GM12872 (cell line): ENCODE results near the gene TUFM.

Experiments used
- TF ChIP-seq, protein P1 (sequence below): IDR thresholded peaks from 3 replicates; pipeline ENCODE4 v1.5.1; 2011; ENCODE audit warnings: low read depth, mild to moderate bottlenecking, low read length, moderate library complexity; ENCODE audit not compliant: insufficient read depth

TUFM gene

GRCh38 chr16:28883221-28883996, 37.3 kb upstream of the TUFM start:
- TF ChIP-seq, protein P1, sequence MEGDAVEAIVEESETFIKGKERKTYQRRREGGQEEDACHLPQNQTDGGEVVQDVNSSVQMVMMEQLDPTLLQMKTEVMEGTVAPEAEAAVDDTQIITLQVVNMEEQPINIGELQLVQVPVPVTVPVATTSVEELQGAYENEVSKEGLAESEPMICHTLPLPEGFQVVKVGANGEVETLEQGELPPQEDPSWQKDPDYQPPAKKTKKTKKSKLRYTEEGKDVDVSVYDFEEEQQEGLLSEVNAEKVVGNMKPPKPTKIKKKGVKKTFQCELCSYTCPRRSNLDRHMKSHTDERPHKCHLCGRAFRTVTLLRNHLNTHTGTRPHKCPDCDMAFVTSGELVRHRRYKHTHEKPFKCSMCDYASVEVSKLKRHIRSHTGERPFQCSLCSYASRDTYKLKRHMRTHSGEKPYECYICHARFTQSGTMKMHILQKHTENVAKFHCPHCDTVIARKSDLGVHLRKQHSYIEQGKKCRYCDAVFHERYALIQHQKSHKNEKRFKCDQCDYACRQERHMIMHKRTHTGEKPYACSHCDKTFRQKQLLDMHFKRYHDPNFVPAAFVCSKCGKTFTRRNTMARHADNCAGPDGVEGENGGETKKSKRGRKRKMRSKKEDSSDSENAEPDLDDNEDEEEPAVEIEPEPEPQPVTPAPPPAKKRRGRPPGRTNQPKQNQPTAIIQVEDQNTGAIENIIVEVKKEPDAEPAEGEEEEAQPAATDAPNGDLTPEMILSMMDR: no peak

DNA sequence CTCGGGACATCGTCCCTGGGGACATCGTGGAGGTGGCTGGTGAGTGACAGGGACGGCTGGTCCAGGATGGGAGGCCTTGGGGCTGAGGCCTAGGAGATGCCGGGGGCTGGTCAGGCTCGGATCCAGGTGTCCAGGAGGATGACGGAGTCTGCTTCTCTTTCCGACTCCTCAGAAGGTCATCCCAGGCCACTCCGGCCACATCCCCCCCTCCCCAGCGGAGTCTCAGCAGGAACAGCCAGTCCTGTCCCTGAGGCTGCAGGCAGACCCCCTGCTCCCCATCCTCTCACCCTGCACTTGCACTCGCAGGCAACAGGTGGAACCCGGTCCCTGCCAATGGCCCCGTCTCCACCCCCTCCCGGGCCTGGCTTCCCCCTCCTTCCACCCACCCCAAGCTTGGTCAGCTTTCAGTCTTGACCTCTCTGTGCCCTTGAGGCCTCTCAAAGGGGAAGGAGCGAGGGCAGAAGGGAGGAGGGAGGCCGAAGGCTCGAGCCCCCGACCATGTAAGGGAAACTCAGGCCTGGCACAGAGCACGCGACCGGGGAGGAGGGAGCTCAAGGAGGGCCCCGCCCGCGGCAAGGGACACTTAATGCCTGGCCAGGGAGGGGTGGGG, 36.5 kb upstream of the TUFM start:
- TF ChIP-seq, protein P1: no peak

- TF ChIP-seq, protein P1: no peak
Observed at GRCh38 chr16:28880955-28881354, 34.8 kb upstream of the TUFM start.

- TF ChIP-seq, protein P1: no peak
Observed at GRCh38 chr16:28880589-28880915, 34.4 kb upstream of the TUFM start.

DNA sequence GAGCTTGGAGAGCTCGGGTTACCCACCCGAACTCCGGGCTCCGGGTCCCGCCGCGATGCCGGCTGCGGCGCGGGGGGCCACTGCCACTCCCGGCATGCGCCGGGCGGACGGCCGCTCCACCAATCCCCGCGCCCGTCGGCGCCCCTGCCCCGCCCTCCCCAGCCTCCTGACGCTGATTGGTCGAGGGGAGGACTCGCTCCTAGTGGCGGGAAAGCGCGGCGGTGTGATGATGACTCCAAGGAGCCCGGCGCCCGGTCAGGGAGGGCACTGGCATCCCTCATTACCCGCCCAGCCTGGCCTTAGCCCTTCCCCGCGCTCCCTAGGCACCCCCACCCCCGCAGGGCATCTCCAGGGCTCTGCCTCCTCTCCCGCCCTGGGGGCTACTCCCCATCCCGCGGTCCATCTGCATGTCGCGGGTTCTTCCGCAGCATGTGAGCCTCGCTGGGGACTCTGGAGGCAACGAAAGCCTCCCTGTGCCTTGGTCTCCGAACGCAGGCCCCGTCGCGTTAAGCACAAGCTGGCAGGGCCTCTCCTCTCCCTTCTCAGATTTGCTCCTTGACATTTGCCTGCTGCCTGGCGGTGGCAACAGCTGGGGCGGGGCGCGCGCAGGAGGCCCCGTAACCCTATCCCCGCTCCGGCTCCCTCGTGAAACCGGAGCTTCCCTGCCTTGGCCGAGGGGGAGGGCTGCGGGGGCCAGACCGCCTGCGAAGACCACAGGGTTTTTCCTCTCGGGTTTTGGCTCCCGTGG, 33.9 kb upstream of the TUFM start:
- TF ChIP-seq, protein P1: no peak

GRCh38 chr16:28879261-28879840, 33.2 kb upstream of the TUFM start:
- TF ChIP-seq, protein P1: no peak
